CD4-positive, alpha-beta T cell treated with Interleukin-12 subunit alpha and Interleukin-12 subunit beta, for 1 hour (primary cell): ENCODE results near the gene ZNF844.
"Not testable (repeated sequence)": the region's sequence is repeated elsewhere in the genome, so short reads cannot be mapped to it uniquely, and the experiment has no call there.

ENCODE experiments used
- DNase-seq: peaks from one replicate; pipeline ENCODE4 v3.0.0-alpha.2; 2020

Gene ZNF844

DNA sequence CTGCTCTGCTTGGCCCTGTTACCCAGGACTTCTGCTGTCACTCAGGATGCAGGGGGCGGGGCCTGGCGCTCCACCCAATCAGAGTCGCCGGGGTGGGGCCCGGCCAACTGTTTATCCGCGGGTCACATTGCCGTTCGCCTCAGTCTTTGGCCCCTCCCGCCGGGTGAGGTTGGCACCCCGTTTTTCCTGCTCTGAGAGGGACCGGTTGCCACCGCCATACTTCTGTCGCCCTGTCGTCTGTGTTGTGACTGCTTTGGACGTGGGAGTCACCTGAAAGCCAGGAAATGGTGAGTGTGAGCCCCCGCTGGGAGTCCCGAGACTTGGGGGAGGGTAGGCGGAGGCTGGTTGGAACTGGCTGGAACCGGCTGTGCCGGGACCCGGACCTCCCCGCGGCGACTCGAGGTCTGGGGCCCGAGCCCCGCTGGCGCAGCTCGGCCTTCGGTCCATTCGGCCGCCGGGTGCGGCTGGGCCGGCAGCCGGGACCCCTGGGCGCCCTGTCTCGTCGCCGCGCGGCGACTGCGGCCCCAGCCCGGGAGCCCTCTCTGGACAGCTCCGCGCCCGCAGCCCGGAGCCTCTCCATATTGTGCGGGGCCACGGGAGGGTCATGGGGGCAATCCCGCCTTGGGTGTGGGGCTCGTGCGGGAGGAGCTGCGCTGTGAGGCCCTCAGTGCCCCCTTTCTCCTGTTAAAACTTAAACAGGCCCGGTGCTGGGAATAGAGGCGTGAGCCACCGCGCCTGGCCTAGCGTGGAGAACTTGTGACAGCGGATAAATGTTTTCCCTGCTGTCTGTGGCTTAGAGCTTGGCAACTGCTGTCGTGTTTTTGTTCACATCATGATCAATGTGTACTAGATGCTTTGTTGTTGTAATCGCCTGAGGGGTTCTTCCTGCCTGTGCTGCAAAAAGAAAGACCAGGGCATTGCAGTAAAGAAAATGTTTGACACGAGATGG lies at the start of gene ZNF844:
Gene ZNF844 (plus strand): TSS at position 142 of the 949 bp plus-strand sequence. CDS start 143 bp downstream, at position 285.
- peak; percentile 75 for DNase-seq

DNA sequence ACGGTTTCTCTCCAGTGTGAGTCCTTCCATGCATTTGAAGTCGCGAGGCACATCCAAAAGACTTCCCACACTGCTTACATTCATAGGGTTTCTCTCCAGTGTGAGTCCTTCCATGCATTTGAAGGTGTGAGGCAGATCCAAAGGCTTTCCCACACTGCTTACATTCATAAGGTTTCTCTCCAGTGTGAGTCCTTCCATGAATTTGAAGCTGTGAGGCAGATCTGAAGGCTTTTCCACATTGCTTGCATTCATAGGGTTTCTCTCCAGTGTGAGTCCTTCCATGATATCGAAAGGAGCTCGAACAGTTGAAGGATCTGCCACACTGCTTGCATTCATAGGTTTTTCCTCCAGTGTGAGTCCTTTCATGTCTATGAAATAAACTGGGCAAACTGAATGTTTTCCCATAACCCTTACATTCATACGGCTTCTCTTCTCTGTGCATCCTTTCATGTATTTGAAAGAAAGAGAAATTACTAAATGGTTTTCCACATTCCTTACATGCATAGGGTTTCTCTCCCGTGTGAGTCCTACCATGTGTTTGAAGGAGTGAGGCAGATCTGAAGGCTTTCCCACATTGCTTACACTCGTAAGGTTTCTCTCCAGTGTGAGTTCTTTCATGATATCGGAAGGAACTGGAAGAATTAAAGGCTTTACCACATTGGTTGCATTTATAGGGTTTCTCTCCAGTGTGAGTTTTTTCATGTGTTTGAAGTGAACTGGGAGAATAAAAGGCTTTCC lies 49.3 kb upstream of the ZNF844 start:
- no peak for DNase-seq

DNA sequence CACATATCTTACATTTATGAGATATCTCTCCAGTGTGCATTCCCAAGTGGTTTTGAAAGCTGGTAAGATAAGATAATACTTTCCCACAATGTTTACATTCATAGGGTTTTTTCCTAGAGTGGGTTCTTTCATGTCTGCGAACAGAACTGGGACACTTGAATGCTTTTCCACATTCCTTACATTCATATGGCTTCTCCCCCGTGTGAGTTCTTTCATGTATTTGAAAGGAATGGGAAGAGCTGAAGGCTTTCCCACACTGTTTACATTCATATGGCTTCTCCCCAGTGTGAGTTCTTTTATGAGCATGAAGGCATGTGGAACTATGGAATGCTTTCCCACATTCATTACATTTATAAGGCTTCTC lies 48.8 kb upstream of the ZNF844 start:
- DNase-seq, result no peak

DNA sequence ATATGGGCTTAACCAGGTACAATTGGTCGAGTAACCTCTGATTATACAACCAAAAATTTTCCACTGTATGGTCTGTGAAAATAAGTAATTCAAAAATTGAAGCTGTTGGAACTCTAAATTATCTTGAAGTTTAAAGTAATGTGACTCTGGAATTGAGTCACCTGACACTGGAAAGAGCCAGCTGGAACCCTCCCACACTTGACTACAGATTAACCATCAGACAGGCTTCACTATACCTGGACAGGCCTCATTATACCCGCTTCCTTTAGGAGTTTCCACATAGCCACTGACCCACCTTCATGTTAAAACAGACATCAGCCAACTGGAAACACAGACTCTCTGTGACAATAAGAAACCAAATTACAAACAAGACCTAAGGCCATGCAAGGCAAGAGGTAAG lies 30.3 kb upstream of the ZNF844 start:
- no peak for DNase-seq

DNA sequence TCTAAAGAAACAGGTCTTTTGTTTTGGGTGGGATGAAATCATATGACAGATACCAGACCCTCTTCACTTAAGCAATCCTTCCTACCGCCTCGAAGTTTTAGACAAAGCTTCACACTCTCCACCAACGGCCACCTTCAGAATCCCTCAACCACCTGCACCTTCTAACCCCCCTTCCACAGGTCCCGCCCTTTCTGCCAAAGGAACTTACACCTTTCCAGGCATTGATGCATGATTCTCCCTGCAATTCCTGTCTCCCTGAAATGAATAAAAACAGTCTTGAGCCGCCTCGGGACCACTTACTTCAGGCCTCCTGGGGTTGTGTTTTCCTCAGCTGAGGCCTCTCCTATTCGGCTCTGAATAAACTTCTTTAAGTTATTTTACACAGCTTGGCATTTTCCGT lies 29.9 kb upstream of the ZNF844 start:
- DNase-seq, result no peak

DNA sequence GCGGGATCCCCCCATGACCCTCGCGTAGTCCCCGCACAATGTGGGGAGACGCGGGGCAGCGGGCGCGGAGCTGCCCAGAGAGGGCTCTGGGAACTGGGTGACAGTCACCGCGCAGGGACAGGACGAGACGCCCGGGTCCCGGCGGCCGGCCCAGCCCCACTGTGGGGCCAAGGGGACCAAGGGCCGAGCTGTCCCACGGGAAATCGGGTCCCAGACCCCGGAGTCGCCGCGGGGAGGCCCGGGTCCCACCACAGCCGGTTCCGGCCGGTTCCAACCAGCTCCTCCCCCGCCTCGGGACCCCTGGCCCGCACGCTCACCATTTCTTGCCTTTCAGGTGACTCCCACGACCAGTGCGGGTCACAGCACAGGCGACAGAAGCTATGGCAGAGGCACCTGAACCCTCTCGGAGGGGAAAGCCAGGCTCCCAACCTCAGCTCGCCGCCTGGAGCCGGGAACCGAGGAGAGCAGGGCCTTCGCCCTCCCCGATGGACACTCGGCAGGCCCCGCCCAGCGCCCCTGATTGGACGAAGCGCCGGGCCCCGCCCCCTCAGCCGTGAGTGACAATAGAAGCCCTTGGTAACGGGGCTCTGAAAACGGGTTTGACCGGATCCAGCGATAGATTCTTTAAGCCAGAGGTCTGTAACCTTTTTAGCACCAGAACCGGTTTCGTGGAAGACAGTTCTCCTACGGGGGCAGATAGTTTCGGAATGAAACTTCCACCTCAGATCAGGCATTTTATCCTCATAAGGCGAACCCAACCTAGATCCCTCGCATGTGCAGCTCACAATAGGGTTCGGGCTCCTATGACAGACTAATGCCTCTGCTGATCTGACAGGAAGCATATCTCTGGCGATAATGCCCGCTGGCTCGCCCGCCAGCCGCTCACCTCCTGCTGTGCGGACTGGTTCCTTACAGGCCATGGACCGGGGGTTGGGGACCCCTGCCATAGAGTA lies 29.0 kb upstream of the ZNF844 start, which contains the start of gene ZNF433:
Gene ZNF433 (minus strand): TSS at position 460 of the 953 bp plus-strand sequence. CDS start 140 bp downstream, at position 320.
- peak; percentile 62 for DNase-seq

DNA sequence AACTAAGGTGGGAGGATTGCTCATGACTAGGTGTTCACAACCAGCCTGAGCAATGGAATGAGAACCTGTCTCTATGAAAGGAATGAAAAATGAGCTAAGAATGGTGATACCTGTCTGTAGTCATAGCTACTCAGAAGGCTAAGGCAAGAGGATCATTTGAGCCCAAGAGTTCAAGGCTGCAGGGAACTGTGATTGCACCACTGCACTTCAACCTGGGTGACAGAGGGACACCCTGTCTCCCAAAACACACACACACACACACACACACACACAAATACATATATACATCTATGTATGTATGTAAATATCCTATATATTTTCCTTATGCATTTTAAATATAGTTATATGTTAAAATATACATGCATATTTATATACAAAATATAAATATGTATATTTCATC lies 21.6 kb upstream of the ZNF844 start:
- DNase-seq, result no peak

DNA sequence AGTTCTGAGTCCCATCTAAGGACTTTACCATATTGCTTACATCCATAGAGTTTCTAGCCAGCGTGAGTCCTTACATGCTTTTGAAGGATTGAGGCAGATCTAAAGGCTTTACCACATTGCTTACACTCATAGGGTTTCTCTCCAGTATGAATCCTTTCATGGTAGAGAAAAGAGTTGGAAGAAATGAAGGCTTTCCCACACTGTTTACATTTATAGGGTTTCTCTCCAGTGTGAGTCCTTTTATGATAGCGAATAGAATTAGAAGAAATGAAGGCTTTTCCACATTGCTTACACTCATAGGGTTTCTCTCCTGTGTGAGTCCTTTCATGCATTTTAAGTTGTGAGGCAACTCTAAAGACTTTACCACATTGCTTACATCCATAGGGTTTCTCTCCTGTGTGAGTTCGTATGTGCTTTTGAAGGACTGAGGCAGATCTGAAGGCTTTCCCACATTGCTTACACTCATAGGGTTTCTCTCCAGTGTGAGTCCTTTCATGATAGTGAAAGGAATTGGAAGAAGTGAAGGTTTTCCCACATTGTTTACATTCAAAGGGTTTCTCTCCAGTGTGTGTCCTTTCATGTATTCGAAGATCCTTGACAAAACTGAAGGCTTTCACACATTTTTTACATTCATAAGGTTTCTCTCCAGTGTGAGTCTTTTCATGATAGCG lies 20.6 kb upstream of the ZNF844 start:
- DNase-seq, result no peak

DNA sequence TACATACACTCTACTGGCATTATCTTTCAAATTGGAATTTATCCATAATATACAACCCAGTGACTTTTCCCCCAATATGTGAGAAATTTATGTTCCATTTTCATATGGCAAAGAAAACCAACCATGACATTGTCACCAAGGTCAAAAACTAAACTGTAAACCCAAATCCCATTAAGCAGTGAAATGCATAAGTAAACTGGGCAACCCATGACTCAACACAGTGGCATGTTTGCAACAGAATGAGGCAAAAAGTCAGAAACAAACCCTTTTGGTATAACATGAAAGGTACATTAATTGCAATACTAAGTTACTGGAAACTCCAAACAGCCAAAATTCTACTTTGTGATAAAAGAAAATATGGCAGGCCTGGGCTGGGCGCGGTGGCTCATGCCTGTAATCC lies 16.7 kb upstream of the ZNF844 start:
- no peak for DNase-seq

DNA sequence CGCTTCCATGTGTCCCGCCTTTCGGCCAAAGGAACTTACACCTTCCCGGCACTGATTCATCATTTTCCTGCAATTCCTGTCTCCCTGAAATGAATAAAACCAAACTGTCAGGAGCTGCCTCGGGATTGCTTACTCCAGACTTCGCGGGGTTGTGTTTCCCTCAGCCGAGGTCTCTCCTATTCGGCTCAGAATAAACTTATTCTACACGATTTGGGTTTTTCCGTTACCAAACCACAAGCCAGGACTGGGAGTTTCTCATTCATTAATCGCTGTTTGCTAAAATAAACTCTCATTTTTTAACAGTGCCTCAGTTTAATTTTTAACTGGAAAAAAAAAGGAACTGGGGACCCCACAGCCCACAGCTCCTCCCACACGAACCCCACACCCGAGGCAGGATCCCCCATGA lies 12.4 kb upstream of the ZNF844 start:
- DNase-seq, result no peak

DNA sequence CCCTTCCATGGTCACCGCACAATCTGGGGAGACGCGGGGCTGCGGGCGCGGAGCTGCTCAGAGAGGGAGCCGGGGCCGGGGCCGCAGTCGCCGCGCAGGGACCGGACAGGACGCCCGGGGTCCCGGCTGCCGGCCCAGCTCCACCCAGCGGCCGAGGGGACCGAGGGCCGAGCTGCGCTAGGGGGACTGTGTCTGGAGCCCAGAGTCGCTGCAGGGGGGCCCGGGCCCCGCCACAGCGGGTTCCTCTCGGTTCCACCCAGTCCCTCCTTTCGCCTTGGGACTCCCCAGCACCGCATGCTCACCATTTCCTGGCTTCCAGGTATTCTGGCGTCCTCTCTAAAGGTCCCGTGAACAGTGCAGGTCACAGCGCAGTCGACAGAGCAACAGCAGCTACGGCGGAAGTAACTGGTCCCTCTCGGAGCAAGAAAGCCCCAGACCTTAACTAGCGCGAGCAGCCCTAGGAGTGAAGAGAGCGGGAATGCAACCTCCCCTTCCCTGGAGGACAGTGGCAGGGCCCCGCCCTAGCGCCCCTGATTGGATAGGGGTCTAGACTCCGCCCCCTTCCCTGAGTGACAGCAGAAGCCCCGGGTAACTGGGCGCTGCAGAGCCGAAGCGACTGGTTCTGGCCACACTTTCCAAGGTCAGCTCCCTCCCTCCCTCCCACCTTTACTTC lies 11.9 kb upstream of the ZNF844 start, which contains the start of gene ZNF878:
Gene ZNF878 (minus strand): TSS at position 465 of the 673 bp plus-strand sequence. CDS start 160 bp downstream, at position 305.
- DNase-seq, result peak; percentile 45

DNA sequence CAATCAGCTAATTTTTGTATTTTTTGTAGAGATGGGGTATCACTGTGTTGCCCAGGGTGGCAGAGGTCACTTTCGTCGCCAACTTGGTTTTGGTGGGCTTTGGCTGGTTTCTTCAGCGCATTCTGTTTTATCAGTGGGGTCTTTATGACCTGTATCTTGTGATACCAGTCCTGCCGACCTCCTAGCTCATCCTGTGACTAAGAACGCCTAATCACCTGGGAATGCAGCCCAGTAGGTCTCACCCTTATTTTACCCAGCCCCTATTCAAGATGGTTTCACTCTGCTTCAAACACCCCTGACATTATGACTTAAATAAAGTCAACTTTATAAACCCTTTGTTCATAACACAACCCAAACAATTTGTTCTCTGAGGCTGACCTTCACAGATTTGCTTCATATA lies 8.7 kb upstream of the ZNF844 start:
- no peak for DNase-seq

DNA sequence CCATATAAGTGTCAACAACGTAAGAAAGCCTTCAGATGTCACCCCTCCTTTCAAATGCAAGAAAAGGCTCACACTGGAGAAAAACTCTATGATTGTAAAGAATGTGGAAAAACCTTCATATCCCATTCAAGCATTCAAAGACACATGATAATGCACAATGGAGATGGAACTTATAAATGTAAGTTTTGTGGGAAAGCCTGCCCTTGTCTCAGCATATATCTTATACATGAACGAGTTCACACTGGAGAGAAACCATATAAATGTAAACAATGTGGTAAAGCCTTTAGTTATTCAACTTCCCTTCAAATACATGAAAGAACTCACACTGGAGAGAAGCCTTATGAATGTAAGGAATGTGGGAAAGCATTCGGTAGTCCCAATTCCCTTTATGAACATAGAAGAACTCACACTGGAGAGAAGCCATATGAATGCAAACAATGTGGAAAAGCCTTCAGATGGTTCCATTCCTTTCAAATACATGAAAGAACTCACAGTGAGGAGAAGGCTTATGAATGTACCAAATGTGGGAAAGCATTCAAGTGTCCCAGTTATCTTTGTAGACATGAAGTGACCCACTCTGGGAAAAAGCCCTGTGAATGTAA lies 11.1 kb downstream of the ZNF844 start:
- DNase-seq, result no peak

DNA sequence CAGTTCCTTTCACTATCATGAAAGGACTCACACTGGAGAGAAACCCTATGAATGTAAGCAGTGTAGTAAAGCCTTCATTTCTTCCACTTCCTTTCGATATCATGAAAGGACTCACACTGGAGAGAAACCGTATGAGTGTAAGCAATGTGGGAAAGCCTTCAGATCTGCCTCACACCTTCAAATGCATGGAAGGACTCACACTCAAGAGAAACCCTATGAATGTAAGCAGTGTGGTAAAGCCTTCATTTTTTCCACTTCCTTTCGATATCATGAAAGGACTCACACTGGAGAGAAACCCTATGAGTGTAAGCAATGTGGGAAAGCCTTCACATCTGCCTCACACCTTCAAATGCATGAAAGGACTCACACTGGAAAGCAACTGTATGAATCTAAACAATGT lies 11.8 kb downstream of the ZNF844 start:
- DNase-seq, result not testable (repeated sequence)

DNA sequence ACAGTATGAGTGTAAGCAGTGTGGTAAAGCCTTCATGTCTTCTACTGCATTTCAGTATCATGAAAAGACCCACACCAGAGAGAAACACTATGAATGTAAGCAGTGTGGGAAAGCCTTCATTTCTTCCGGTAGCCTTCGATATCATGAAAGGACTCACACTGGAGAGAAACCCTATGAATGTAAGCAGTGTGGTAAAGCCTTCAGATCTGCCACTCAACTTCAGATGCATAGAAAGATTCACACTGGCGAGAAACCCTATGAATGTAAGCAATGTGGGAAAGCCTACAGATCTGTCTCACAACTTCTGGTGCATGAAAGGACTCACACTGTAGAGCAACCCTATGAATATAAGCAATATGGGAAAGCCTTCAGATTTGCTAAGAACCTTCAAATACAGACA lies 12.8 kb downstream of the ZNF844 start:
- no peak for DNase-seq

DNA sequence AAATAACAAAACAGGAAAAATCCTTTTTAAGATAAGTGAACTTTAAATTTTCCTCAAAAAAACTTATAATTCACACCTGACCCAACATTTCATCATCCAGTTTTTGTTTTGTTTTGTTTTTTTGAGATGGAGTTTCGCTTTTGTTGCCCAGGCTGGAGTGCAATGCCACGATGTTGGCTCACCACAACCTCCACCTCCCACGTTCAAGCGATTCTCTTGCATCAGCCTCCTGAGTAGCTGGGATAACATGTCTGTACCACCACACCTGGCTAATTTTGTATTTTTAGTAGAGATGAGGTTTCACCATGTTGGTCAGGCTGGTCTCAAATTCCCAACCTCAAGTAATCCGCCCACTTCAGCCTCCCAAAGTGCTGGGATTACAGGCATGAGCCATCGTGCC lies 18.8 kb downstream of the ZNF844 start:
- not testable (repeated sequence) for DNase-seq

DNA sequence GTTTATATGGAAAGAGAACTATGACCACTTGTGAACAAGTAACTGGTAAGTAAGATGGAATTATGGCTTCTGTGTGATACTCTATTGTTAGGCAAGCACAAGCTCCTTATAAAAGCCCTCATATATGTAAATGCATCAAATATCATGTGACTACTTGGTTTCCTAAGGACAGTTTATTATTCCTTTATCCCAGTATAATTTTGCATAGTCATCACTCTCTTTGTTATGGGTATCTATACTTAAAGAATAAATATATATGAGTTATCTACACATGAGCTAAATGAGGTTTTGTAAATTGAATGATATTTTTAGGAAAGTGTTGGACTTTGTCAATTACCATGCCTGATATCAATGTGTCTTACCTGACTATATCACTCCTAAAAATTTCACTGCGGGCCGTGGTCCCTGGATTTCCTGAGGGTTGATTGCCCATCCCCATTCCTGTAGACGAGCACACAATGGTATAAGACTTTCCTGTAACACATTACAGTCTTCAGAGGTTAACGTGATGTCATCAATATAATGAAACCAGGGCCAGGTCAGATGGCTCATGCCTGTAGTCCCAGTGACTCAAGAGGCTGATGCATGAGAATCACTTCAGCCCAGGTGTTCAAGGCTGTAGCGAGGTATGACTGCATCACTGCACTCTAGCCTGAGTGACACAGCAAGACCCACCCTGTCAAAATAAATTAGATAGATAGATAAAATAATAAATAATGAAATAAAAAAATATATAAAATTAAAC lies 20.7 kb downstream of the ZNF844 start:
- DNase-seq, result no peak

DNA sequence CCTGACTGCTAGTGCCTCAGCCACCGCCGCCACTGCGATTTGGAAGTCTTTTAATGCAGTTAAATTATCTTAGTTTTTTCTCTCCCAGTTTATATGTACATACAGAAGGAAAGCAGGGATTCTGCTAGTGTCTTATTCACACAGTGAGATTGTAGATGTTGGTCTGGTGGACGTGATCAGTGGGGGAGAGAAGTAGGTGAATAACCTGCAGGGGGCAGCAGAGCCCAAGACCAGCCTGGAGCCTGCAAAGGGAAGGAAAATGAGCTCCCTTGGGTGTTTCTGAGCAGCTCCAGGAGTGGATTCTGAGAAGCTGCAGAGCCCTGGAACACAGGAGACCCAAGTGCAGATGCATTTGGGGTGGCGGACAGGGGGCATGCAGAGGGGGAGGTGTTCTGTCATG lies 26.3 kb downstream of the ZNF844 start:
- DNase-seq, result peak; percentile 60

DNA sequence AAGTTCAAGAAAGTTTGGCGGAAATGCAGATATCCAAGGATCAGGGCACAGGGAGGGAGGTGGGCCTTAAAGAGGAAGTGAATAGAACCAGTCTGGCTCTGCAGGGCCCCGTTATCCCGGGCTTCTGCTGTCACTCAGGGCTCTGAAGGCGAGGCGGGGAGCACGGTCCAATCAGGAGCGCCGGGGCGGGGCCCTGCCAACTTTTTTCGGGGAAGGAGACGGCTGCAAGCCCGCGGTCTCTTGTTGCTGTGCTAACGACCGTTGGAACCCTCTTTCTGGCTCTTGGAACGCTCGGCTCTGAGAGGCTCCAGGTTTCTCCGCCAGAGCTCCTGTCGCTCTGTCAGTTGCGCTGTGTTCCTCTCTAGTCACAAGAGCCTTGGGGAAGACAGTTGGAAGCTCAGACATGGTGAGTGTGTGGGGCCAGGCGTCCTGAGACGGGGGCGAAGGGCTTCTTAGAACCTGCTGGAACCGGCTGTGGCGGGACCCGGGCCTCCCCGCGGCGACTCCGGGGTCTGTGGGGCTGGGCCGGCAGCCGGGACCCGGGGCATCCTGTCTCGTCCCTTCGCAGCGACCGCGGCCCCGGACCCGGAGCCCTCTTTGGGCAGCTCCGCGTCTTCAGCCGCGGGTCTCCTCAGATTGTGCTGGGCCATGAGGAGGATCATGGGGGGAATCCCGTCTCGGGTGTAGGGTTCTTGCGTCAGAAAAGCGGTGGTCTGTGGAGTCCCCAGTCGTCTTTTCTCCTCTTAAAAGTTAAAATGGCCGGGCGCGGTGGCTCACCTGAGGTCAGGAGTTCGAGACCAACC lies 27.7 kb downstream of the ZNF844 start:
- DNase-seq, result peak; percentile 43
